GM12878 (cell line): ENCODE measurements around the gene RETREG3. TPM values are rescaled to one million over a fixed set of nuclear protein-coding genes. Genes with fewer than 3 reads are reported as not detected.

Experiments
- ATAC-seq: fragments of 200-7000 bp; cut with Tn5 transposase; 3 replicates; pipeline ENCODE4 v1.9.1; 2020; ENCODE audit warnings: mild to moderate bottlenecking, moderate library complexity
- BruUV-seq: library from RNA; stranded (reverse); fragments of 400-500 nt; replicated peaks from 2 replicates; lab custom pipeline; 2021; lab: Mats Ljungman, UMichigan
- CTCF ChIA-PET: fragments of 300-600 bp; sonication (Branson Sonifier 250); formaldehyde crosslinking; extraction: SDS; loops from one replicate; lab custom pipeline; 2021; ENCODE audit warnings: inconsistent platforms; lab: Yijun Ruan, JAX
- POLR2A ChIA-PET: fragments of 350-600 bp; formaldehyde crosslinking; extraction: SDS; loops from one replicate; lab custom pipeline; 2021; ENCODE audit warnings: inconsistent platforms; lab: Charles Lee
- RAD21 ChIA-PET: fragments of 300-600 bp; sonication (Branson Sonifier 250); formaldehyde crosslinking; loops from one replicate; lab custom pipeline; 2023; ENCODE audit warnings: antibody characterized with exemption; ENCODE audit not compliant: unreplicated experiment; lab: Charles Lee
- SMC1A ChIA-PET: fragments of 300-600 bp; sonication (Branson Sonifier 250); formaldehyde crosslinking; loops from one replicate; lab custom pipeline; 2023; ENCODE audit not compliant: unreplicated experiment, uncharacterized antibody; lab: Charles Lee
- DNase-seq: peaks from one replicate; pipeline ENCODE4 v3.0.0-alpha.2; 2011; ENCODE audit warnings: low read depth, low spot score
- FAIRE-seq: peaks from 3 replicates; lab custom pipeline; 2011; peaks lifted over from hg19 to GRCh38; lab: Jason Lieb, UNC
- H2AFZ ChIP-seq: 2 replicates; pipeline ENCODE4 v1.6.0; 2011; ENCODE audit warnings: low read depth, low read length, control low read depth; ENCODE audit not compliant: control insufficient read depth
- H3K27ac ChIP-seq: 2 replicates; pipeline ENCODE4 v1.5.1; 2011; ENCODE audit warnings: control low read depth; ENCODE audit not compliant: control insufficient read depth, insufficient read depth
- H3K27me3 ChIP-seq, 2 experiments: replicated peaks in 1 of 2; 2 replicates each; pipeline versions ENCODE4 v1.6.0 to v1.6.1; 2011; ENCODE audit warnings: low read length in 1 of 2; ENCODE audit not compliant: control insufficient read depth in 2 of 2, insufficient read depth in 2 of 2
- H3K36me3 ChIP-seq, 2 experiments: 2 replicates each; pipeline ENCODE4 v1.5.1; 2011; ENCODE audit warnings: low read length in 1 of 2; ENCODE audit not compliant: control insufficient read depth in 2 of 2, insufficient read depth in 2 of 2
- H3K4me1 ChIP-seq: 2 replicates; pipeline ENCODE4 v1.6.1; 2011; ENCODE audit warnings: mild to moderate bottlenecking, low read length, moderate library complexity, mixed read lengths; ENCODE audit not compliant: control insufficient read depth, insufficient read depth
- H3K4me2 ChIP-seq: 2 replicates; pipeline ENCODE4 v1.6.0; 2011; ENCODE audit warnings: control low read depth; ENCODE audit not compliant: control insufficient read depth, insufficient read depth
- H3K4me3 ChIP-seq: fragments of 200-600 bp; sonication (generic); 2 replicates; pipeline ENCODE4 v1.5.1; 2016
- H3K79me2 ChIP-seq: 2 replicates; pipeline ENCODE4 v1.6.0; 2011; ENCODE audit warnings: low read length; ENCODE audit not compliant: control insufficient read depth, insufficient read depth
- H3K9ac ChIP-seq: 2 replicates; pipeline ENCODE4 v1.8.0; 2011; ENCODE audit warnings: low read length, control low read depth, mixed read lengths; ENCODE audit not compliant: control insufficient read depth, insufficient read depth
- H3K9me3 ChIP-seq: replicated peaks from 3 replicates; pipeline ENCODE4 v1.5.1; 2011; ENCODE audit warnings: mild to moderate bottlenecking, low read length; ENCODE audit not compliant: control insufficient read depth, insufficient read depth
- H4K20me1 ChIP-seq: 2 replicates; pipeline ENCODE4 v1.6.0; 2011; ENCODE audit not compliant: control insufficient read depth, insufficient read depth
- ASH2L ChIP-seq: fragments of 300-600, 200-600 bp; sonication (generic); IDR thresholded peaks from 2 replicates; pipeline ENCODE4 v1.6.1; 2017; ENCODE audit warnings: low read depth, mild to moderate bottlenecking, borderline replicate concordance
- EGR1 ChIP-seq, 2 experiments: IDR thresholded peaks; 1 replicate in 1 of 2; 2 replicates in 1 of 2; pipeline ENCODE4 v1.6.1; 2011 to 2012; ENCODE audit warnings: low read depth in 2 of 2, low read length in 2 of 2, borderline replicate concordance in 1 of 2, mild to moderate bottlenecking in 1 of 2, moderate library complexity in 1 of 2
- EP300 ChIP-seq, 2 experiments: fragments of 150-350 bp in 1 of 2; IDR thresholded peaks; 2 replicates each; pipeline ENCODE4 v1.6.1; 2011 to 2012; ENCODE audit warnings: low read depth in 2 of 2, low read length in 2 of 2, borderline replicate concordance in 1 of 2, improper control_type of control experiment in 1 of 2, inconsistent platforms in 1 of 2; ENCODE audit not compliant: control insufficient read depth in 1 of 2
- EZH2 ChIP-seq: IDR thresholded peaks from 2 replicates; pipeline ENCODE4 v1.6.1; 2012; ENCODE audit warnings: low read depth, mild to moderate bottlenecking, control low read depth, inconsistent platforms, low read length, borderline replicate concordance; ENCODE audit not compliant: control insufficient read depth
- HCFC1 ChIP-seq: fragments of 150-350 bp; IDR thresholded peaks from 2 replicates; pipeline ENCODE4 v1.6.1; 2014; ENCODE audit warnings: low read length
- JUNB ChIP-seq: IDR thresholded peaks from 2 replicates; pipeline ENCODE4 v1.6.1; 2016; ENCODE audit warnings: antibody characterized with exemption, mild to moderate bottlenecking
- SMAD1 ChIP-seq: fragments of 450-650 bp; IDR thresholded peaks from 2 replicates; pipeline ENCODE4 v1.6.1; 2018; ENCODE audit warnings: mild to moderate bottlenecking, low read depth; ENCODE audit not compliant: partially characterized antibody
- ZNF24 ChIP-seq: fragments of 450-650 bp; IDR thresholded peaks from 2 replicates; pipeline ENCODE4 v1.6.1; 2017; ENCODE audit warnings: antibody characterized with exemption, mild to moderate bottlenecking
- WGBS: methylation state at CpG from one replicate; pipeline ENCODE4 v1.1.6; 2016; ENCODE audit warnings: low lambda C conversion rate; ENCODE audit not compliant: insufficient replicate concordance, insufficient coverage; ENCODE audit errors: missing lambda C conversion rate; 5-methylcytosine and 5-hydroxymethylcytosine counted together
- in situ Hi-C: fragments of 300-500 bp; cut with MboI; formaldehyde crosslinking; loops from 9 replicates; pipeline ENCODE4 v1.14.3; 2018; ENCODE audit warnings: mixed read lengths
- intact Hi-C: fragments of 100-400 bp; cut with micrococcal nuclease; formaldehyde crosslinking; loops from one replicate; pipeline ENCODE4 v1.14.2; 2022; ENCODE audit not compliant: unreplicated experiment
- polyA plus RNA-seq, 11 experiments: library from polyadenylated mRNA; depleted of rRNA in 4 of 11; unstranded in 6 of 11; stranded (reverse) in 5 of 11; fragments of >200 nt; fragmentation: Nextera tagmentation in 4 of 11; fragmentation: Illumina TruSeq in 1 of 11; extraction: Ambion mirVana in 4 of 11; extraction: Trizol in 1 of 11; gene quantifications; 1 replicate in 1 of 11; 2 replicates in 10 of 11; pipeline versions ENCODE4 v1.2.1 to v1.2.3, GENCODE V29; 2011 to 2016; ENCODE audit warnings: inconsistent platforms in 2 of 11, missing spikeins in 2 of 11, low read depth in 1 of 11
- total RNA-seq, 4 experiments: library from RNA; depleted of rRNA in 3 of 4; stranded (reverse); fragments of >200 nt in 3 of 4; fragmentation: Illumina TruSeq in 1 of 4; extraction: Trizol in 1 of 4; gene quantifications; 2 replicates each; pipeline versions ENCODE4 v1.2.1 to v1.2.3, GENCODE V29; 2013 to 2021
- TF ChIP-seq, protein P1 (sequence below): fragments of 450-650 bp; IDR thresholded peaks from 2 replicates; pipeline ENCODE4 v1.6.1; 2018; ENCODE audit warnings: borderline replicate concordance, mild to moderate bottlenecking; ENCODE audit not compliant: partially characterized antibody
- TF ChIP-seq, protein P2 (sequence below): fragments of 450-650 bp; IDR thresholded peaks from 2 replicates; pipeline ENCODE4 v1.6.1; 2018; ENCODE audit warnings: mild to moderate bottlenecking, low read depth, moderate library complexity; ENCODE audit not compliant: partially characterized antibody
- TF ChIP-seq, protein P3 (sequence below): fragments of 450-650 bp; IDR thresholded peaks from 2 replicates; pipeline ENCODE4 v1.6.1; 2017; ENCODE audit warnings: low read depth, mild to moderate bottlenecking, moderate library complexity

The RETREG3 gene
- total and polyA plus RNA-seq, 10 of the 15 experiments (the other 5 are each of a cell fraction or from before 2014, with no cell fraction given) = 7.0 to 50.6 (median 27.3) TPM

DNA sequence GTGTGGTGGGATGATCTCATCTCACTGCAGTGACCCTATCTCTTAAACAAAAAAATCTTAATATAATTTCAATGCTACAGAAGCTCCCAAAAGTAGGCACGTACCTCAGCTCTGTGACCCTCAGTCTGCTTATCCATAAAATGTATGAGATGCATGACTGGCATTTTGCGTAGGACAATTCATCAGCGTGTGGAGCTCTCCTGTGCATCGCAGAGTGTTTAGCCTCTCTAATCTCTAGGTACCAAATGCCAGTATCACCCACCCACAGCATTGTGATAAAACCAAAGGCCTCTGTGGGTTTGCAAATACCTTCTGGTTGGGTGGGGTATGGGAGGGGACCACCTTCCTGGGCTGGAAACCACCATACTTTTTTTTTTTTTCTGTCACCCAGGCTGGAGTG, 30.9 kb upstream of the RETREG3 start:
- in situ Hi-C loops = no loop called here

More for the DNA sequence above, 30.9 kb upstream of the RETREG3 start:
- TF ChIP-seq EZH2 (no peak), HCFC1 (no peak), ZNF24 (no peak), ASH2L (no peak), EGR1 (IDR thresholded peaks at IDR 0.05; ENCODE audit: borderline replicate concordance in 1 of 2, low read depth in 2 of 2, low read length in 2 of 2) (no peak), EP300 (IDR thresholded peaks at IDR 0.05; ENCODE audit: borderline replicate concordance in 1 of 2, control insufficient read depth in 1 of 2, low read depth in 2 of 2, low read length in 2 of 2) (no peak), JUNB (no peak), SMAD1 (no peak)
- TF ChIP-seq, protein P1, sequence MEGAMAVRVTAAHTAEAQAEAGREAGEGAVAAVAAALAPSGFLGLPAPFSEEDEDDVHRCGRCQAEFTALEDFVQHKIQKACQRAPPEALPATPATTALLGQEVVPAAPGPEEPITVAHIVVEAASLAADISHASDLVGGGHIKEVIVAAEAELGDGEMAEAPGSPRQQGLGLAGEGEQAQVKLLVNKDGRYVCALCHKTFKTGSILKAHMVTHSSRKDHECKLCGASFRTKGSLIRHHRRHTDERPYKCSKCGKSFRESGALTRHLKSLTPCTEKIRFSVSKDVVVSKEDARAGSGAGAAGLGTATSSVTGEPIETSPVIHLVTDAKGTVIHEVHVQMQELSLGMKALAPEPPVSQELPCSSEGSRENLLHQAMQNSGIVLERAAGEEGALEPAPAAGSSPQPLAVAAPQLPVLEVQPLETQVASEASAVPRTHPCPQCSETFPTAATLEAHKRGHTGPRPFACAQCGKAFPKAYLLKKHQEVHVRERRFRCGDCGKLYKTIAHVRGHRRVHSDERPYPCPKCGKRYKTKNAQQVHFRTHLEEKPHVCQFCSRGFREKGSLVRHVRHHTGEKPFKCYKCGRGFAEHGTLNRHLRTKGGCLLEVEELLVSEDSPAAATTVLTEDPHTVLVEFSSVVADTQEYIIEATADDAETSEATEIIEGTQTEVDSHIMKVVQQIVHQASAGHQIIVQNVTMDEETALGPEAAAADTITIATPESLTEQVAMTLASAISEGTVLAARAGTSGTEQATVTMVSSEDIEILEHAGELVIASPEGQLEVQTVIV = no peak
- TF ChIP-seq, protein P2, sequence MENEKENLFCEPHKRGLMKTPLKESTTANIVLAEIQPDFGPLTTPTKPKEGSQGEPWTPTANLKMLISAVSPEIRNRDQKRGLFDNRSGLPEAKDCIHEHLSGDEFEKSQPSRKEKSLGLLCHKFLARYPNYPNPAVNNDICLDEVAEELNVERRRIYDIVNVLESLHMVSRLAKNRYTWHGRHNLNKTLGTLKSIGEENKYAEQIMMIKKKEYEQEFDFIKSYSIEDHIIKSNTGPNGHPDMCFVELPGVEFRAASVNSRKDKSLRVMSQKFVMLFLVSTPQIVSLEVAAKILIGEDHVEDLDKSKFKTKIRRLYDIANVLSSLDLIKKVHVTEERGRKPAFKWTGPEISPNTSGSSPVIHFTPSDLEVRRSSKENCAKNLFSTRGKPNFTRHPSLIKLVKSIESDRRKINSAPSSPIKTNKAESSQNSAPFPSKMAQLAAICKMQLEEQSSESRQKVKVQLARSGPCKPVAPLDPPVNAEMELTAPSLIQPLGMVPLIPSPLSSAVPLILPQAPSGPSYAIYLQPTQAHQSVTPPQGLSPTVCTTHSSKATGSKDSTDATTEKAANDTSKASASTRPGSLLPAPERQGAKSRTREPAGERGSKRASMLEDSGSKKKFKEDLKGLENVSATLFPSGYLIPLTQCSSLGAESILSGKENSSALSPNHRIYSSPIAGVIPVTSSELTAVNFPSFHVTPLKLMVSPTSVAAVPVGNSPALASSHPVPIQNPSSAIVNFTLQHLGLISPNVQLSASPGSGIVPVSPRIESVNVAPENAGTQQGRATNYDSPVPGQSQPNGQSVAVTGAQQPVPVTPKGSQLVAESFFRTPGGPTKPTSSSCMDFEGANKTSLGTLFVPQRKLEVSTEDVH = no peak
- TF ChIP-seq, protein P3, sequence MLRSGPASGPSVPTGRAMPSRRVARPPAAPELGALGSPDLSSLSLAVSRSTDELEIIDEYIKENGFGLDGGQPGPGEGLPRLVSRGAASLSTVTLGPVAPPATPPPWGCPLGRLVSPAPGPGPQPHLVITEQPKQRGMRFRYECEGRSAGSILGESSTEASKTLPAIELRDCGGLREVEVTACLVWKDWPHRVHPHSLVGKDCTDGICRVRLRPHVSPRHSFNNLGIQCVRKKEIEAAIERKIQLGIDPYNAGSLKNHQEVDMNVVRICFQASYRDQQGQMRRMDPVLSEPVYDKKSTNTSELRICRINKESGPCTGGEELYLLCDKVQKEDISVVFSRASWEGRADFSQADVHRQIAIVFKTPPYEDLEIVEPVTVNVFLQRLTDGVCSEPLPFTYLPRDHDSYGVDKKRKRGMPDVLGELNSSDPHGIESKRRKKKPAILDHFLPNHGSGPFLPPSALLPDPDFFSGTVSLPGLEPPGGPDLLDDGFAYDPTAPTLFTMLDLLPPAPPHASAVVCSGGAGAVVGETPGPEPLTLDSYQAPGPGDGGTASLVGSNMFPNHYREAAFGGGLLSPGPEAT = no peak
- H3K36me3 ChIP-seq = no peaks in the 10 kb centered on the region
- no peaks in the 10 kb centered on the region; a peak in 1 of 4 replicates for H3K27me3 ChIP-seq
- ChIA-PET RAD21 (no interaction called here), POLR2A (interaction anchor here (0.6 to 1.0 kb wide), 4 partner anchors 21 to 325 kb away, joined by 3 to 7 read pairs (median 3); partner anchors contain the start of genes RETREG3 and TUBG1), SMC1A (interaction anchor here (0.9 to 1.0 kb wide), 2 partner anchors 16 to 34 kb away, joined by 3 to 4 read pairs; no protein-coding TSS in a partner anchor), CTCF (interaction anchor here (0.6 to 1.1 kb wide), 3 partner anchors 9 to 53 kb away, joined by 3 read pairs; no protein-coding TSS in a partner anchor)
- H3K4me2 ChIP-seq = no peak overlapping the region
- no peaks in the 10 kb centered on the region for H3K4me1 ChIP-seq
- 68% methylated on average over 4 of the region's 4 CpGs for WGBS
- FAIRE-seq = no peak
- H3K79me2 ChIP-seq = no peaks in the 10 kb centered on the region
- intact Hi-C loops = no loop called here
- no peaks in the 10 kb centered on the region for H4K20me1 ChIP-seq
- no peak overlapping the region for H3K27ac ChIP-seq
- H3K9ac ChIP-seq = no peak overlapping the region
- no TSS peak for BruUV-seq
- H2AFZ ChIP-seq = no peak overlapping the region
- no peak for DNase-seq
- no peak for ATAC-seq
- H3K9me3 ChIP-seq = no peaks in the 10 kb centered on the region
- no peak overlapping the region for H3K4me3 ChIP-seq
